Stimulated activated CD8-positive, alpha-beta memory T cell treated with anti-CD3 and anti-CD28 coated beads, Interleukin-4, amount 100 ng/mL, for 1 hour (primary cell): ENCODE data around the gene GAR1.
"Not testable (repeated sequence)": the region's sequence is repeated elsewhere in the genome, so short reads cannot be mapped to it uniquely, and the experiment has no call there.

Experiments
- DNase-seq, 2 donors: peaks; one replicate each; pipeline ENCODE4 v3.0.0-alpha.2; 2020; ENCODE audit warnings: low read depth in 2 of 2, low spot score in 1 of 2

GAR1 gene

DNA sequence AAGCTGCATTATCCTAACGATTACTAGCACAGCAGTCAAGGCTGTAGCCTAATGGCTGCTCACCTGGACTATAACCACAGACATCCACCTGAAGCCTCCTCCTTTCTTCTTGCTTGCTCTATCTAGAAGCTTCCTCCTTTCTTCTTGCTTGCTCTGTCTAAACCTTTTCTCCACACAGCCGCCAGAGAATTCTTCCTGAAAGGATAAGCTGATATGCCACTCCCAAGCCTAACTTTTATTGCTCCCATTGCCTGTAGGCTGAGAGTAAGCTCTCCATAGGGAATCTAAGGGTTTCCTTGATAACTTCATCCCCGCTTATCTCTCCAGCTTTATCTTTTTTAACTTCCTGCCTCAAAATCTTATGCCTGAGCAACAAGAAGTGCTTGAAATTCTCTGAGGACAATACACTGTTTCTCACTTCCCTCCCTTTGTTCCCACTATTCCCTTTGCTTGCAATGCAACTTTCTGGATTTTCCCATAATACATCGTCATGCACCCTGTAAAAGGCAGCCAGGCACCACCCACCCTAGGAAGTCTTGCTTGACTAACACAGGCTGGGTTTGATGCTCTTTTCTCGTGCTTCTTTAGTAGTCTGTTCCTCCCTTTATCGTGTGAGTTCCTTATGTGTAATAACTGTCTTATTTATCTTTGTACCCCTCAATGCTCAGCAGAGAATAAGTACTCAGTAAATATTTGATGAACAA is 31.0 kb downstream of the GAR1 start:
- DNase-seq: no peak

- DNase-seq: no peak
Measured at GRCh38 chr4:109847896-109848442, 32.4 kb downstream of the GAR1 start, which contains the start of gene LRIT3. Gene LRIT3 (plus strand): TSS chr4:109848107. CDS start chr4:109848202, 95 bp downstream.

DNA sequence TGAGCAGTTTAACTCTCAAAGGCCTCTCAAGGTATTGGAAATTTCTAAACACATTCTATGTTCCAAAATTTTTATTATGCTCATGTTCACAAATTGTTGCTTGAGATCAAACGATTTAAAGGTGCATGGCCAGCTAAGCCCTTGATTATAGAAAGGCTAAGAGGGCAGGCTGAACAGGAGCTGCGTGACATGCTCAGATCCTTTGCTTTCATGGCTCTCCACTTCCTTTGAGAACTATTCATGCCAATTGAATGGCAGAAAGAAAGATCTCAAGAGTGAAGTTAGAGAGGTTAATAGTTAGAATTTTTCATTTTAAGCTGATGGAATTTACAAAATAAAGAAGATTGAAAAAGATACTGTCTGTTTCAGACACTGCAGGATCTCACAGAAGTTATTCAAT is 32.9 kb downstream of the GAR1 start:
- DNase-seq: no peak

GRCh38 chr4:109850601-109851000 is 35.0 kb downstream of the GAR1 start:
- DNase-seq: no peak

GRCh38 chr4:109859426-109860300 is 44.1 kb downstream of the GAR1 start:
- not testable (repeated sequence) for DNase-seq

DNA sequence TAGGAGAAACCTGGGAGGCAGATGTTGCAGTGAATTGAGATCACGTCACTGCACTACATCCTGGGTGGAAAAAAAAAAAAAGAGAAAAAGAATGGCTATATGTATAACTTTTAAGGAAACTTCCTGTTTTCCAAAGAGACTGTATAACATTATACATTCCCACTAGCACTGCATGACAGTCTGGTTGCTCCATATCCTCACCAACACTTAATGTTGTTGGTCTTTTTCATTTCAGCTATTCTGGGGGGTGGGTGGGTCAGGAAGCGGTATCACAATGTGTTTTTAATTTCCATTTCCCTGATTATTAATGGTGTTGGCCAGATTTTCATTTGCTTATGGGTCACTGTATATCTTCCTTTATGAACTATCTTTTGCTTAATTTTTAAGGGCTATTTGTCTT is 45.7 kb downstream of the GAR1 start:
- DNase-seq: no peak

DNA sequence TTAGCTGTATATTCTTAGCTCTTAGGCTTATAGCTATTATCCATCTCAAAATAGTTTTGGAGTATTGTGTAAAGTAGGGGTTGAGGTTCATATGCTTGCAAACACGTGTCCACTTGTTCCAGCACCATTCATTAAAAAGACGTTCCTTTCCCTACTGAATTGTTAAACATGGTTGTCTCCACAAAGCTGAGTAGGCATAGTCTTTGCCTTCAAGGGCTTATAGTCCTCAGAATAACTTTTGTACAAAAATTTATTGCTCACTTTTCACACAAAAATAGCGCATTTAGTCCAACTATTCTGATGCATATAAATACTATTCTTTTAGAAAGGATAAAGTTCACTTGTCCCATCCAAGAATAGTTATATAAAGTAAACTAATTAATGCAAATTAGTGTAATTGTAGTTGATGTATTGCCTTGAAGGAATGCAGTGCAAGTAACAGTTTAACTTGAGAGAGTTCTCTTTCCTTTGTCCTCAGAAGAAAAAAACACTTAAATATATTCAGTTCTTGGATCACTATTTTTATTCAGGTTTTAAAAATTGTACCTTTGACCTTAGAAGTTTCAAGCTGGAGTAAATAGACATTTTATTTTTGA is 46.5 kb downstream of the GAR1 start:
- no peak for DNase-seq

GRCh38 chr4:109864134-109864533 is 48.6 kb downstream of the GAR1 start:
- DNase-seq: no peak

GRCh38 chr4:109870061-109870460 is 54.5 kb downstream of the GAR1 start:
- DNase-seq: no peak

DNA sequence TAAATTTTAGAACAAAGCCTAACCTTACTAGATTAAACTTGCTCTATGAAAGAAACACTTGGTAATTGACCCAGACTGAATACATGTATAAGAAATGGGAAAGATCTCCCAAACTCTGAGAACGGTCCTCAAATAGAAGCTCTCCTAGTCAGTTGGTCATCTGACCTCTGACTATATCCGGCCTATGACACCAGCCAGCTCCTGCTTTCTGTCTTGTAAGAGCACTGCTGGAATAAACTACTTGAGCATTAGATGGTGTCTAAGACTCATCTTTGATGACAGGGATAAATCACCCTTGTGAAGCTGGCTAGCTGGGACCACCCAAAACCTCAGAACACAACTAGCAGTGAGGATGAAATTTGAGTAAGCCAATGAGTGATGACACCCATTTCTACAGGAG is 56.5 kb downstream of the GAR1 start:
- no peak for DNase-seq

DNA sequence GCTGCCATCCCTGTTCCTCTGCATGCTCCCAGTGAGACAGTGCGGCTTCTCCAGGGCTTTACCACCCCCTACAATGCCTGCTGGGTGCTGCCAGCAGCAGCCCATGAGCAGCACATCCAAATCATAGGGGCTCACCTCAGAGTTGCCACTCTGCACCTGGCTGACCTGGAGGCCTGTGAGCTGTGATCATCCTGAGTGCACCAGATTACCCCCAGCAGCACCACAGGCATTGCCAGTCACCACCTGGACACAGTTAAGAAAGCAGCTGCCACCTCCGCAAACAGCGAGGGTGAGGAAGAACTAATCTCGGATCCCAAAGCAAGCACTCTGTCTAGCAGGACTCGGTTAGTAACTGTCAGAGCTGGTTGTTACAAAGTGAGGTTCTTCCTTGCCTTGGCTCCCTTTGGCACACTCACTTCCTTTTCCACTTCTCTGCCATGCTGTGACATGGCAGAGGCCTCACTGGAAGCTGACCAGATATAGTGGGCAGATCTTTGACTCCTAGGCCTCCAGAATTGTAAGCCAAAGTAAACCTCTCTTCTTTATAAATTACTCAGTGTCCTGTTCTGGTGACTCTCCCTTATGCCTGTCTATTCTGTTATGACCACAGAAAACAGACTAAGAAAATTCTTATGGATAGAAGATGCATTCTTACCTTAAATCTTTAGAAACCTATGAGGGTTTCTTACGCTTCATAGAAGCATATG is 57.5 kb downstream of the GAR1 start:
- no peak for DNase-seq

DNA sequence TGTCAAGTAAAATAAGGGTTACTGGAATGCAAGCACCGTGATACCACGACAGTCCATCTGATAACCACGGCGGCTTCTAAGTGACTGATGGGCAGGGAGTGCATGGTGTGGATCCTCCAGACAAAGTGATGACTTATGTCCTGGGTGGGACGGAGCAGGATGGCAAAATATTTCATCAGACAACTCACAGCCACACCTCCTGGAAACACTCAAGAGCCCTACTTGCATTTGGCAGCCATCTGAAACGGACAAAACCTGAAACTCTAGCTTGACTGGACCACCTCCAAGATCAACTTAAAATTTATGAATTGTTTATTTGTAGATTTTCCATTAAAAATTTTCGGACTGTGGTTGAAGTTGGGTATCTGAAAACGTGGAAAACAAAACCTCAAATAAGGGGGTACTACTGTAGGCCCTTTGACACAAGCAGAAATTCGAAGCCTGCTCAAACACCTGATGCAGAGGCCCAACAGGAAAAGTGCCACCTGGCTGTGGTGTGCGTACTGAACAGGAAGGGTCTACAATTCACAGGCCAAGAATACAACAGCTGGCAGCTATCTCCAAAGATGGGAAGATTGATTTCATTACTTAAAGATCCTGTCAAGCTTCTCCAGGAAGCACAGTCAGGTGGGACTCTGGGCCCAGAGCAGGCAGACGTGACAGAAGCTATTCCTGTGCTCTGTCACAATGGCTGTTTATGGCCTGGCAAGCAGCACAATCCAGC is 58.4 kb downstream of the GAR1 start:
- no peak for DNase-seq
